GM21526 (cell line): Measurements from ENCODE around the gene CDC42BPA.
"Not testable (repeated sequence)": the region's sequence is repeated elsewhere in the genome, so short reads cannot be mapped to it uniquely, and the experiment has no call there.

Experiments used
- ATAC-seq: cut with Tn5 transposase; IDR thresholded peaks from one replicate; pipeline ENCODE4 v1.9.1; 2021; ENCODE audit warnings: moderate library complexity; ENCODE audit not compliant: unreplicated experiment, low FRiP score

The CDC42BPA gene

GRCh38 chr1:227004796-227005195 is 313.5 kb downstream of the CDC42BPA start:
- ATAC-seq, result no peak

- no peak for ATAC-seq
These were observed 315.1 kb downstream of the CDC42BPA start for GRCh38 chr1:227003165-227003564.

GRCh38 chr1:227002531-227003049 is 315.7 kb downstream of the CDC42BPA start:
- ATAC-seq, result no peak

- not testable (repeated sequence) for ATAC-seq
These were observed 318.7 kb downstream of the CDC42BPA start for GRCh38 chr1:226999579-226999978.

- peak; percentile 95 for ATAC-seq
These were observed 322.6 kb downstream of the CDC42BPA start for GRCh38 chr1:226995365-226996332.

- ATAC-seq, result no peak
These were observed 323.5 kb downstream of the CDC42BPA start for GRCh38 chr1:226994586-226995364.

GRCh38 chr1:226993814-226994585 is 324.3 kb downstream of the CDC42BPA start:
- ATAC-seq, result no peak

GRCh38 chr1:226991920-226992319 is 326.4 kb downstream of the CDC42BPA start:
- ATAC-seq, result no peak

GRCh38 chr1:226990133-226990716 is 328.1 kb downstream of the CDC42BPA start:
- ATAC-seq, result peak; percentile 56

GRCh38 chr1:226989085-226989920 is 329.0 kb downstream of the CDC42BPA start:
- no peak for ATAC-seq

- no peak for ATAC-seq
These were observed 330.0 kb downstream of the CDC42BPA start for GRCh38 chr1:226988334-226988666.

GRCh38 chr1:226987623-226988333 is 330.5 kb downstream of the CDC42BPA start:
- ATAC-seq, result no peak

- ATAC-seq, result no peak
These were observed 331.1 kb downstream of the CDC42BPA start for GRCh38 chr1:226987179-226987536.

GRCh38 chr1:226986496-226987178 is 331.7 kb downstream of the CDC42BPA start:
- ATAC-seq, result no peak

- ATAC-seq, result no peak
These were observed 332.3 kb downstream of the CDC42BPA start for GRCh38 chr1:226985839-226986463.

GRCh38 chr1:226985239-226985838 is 333.0 kb downstream of the CDC42BPA start:
- no peak for ATAC-seq

- ATAC-seq, result no peak
These were observed 333.6 kb downstream of the CDC42BPA start for GRCh38 chr1:226984521-226985238.
